ENCODE data around the gene HOXB2. TPM values are rescaled to one million over a fixed set of nuclear protein-coding genes. Genes with fewer than 3 reads are reported as not detected.

Gene HOXB2
- total and polyA plus RNA-seq, 9 of the 15 experiments (the other 6 are each of a cell fraction or from before 2014, with no cell fraction given): 2.1 to 97.7 (median 21.2) TPM

- 0% methylated on average over 1 of the region's 1 CpG for WGBS (ENCODE audit: insufficient coverage, low coverage, missing lambda C conversion rate)
- Histone ChIP-seq H3K9me1 (ENCODE audit: control insufficient read depth, insufficient read depth, low read length) (no peaks in the 10 kb centered on the region), H3K27ac (ENCODE audit: extremely low read depth, low read depth, low read length) (no peak overlapping the region), H3K79me2 (ENCODE audit: control insufficient read depth, insufficient read depth, low read length) (no peaks in the 10 kb centered on the region), H3K36me3 (ENCODE audit: control insufficient read depth, insufficient read depth, low read length) (no peaks in the 10 kb centered on the region), H3K4me2 (ENCODE audit: insufficient read depth, low read length) (no peak overlapping the region), H3K4me1 (replicated peaks in 1 of 2; ENCODE audit: control insufficient read depth in 2 of 2, insufficient read depth in 2 of 2, low read length in 2 of 2) (peaks cover 5 to 31% of the 10 kb centered on the region in 2 experiments; a peak in 4 of 5 replicates), H3K9me3 (replicated peaks; ENCODE audit: control insufficient read depth, insufficient read depth, low read depth, low read length) (no peaks in the 10 kb centered on the region), H4K20me1 (replicated peaks; ENCODE audit: control insufficient read depth, insufficient read depth, low read length) (no peaks in the 10 kb centered on the region), H3K9ac (ENCODE audit: insufficient read depth in 1 of 2, low read depth in 2 of 2, low read length in 2 of 2) (no peak overlapping the region), H2AFZ (ENCODE audit: low read depth, low read length) (no peak overlapping the region), H3K27me3 (ENCODE audit: control insufficient read depth in 2 of 2, insufficient read depth in 2 of 2, low read length in 2 of 2) (no peaks in the 10 kb centered on the region), H3K4me3 (no peak overlapping the region)
- in situ Hi-C loops (cut with MboI): no loop called here
- ChIA-PET POLR2A (interaction anchor here (0.6 to 1.4 kb wide), 3 partner anchors 36 to 119 kb away, joined by 3 to 4 read pairs (median 3); no protein-coding TSS in a partner anchor), CTCF (ENCODE audit: low intra/inter-chr PET ratio) (no interaction called here)
- no TSS peak for BruUV-seq (replicated peaks)
- peak; percentile 98 for FAIRE-seq
- intact Hi-C loops (cut with micrococcal nuclease): no loop called here
- peak; percentile 64 to 88 (median 71) for DNase-seq (ENCODE audit: extremely low read depth in 1 of 4, low spot score in 3 of 4)
- peak; percentile 77 for ATAC-seq
- TF ChIP-seq PRPF4 (IDR thresholded peaks at IDR 0.05; ENCODE audit: insufficient read depth, low read depth, low read length, poor library complexity, severe bottlenecking) (no peak), TAF15 (IDR thresholded peaks at IDR 0.05; ENCODE audit: low read depth, low read length) (no peak), FOS (IDR thresholded peaks at IDR 0.05; ENCODE audit: extremely low read depth, insufficient read length) (peak; percentile 70), GTF3C2 (IDR thresholded peaks at IDR 0.05; ENCODE audit: borderline replicate concordance, extremely low read depth, insufficient read length) (no peak), CREM (IDR thresholded peaks at IDR 0.05; ENCODE audit: low read depth) (no peak)
- TF ChIP-seq, protein P1, sequence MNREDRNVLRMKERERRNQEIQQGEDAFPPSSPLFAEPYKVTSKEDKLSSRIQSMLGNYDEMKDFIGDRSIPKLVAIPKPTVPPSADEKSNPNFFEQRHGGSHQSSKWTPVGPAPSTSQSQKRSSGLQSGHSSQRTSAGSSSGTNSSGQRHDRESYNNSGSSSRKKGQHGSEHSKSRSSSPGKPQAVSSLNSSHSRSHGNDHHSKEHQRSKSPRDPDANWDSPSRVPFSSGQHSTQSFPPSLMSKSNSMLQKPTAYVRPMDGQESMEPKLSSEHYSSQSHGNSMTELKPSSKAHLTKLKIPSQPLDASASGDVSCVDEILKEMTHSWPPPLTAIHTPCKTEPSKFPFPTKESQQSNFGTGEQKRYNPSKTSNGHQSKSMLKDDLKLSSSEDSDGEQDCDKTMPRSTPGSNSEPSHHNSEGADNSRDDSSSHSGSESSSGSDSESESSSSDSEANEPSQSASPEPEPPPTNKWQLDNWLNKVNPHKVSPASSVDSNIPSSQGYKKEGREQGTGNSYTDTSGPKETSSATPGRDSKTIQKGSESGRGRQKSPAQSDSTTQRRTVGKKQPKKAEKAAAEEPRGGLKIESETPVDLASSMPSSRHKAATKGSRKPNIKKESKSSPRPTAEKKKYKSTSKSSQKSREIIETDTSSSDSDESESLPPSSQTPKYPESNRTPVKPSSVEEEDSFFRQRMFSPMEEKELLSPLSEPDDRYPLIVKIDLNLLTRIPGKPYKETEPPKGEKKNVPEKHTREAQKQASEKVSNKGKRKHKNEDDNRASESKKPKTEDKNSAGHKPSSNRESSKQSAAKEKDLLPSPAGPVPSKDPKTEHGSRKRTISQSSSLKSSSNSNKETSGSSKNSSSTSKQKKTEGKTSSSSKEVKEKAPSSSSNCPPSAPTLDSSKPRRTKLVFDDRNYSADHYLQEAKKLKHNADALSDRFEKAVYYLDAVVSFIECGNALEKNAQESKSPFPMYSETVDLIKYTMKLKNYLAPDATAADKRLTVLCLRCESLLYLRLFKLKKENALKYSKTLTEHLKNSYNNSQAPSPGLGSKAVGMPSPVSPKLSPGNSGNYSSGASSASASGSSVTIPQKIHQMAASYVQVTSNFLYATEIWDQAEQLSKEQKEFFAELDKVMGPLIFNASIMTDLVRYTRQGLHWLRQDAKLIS (CRISPR knock-in tag; IDR thresholded peaks at IDR 0.05): no peak
- TF ChIP-seq, protein P2, sequence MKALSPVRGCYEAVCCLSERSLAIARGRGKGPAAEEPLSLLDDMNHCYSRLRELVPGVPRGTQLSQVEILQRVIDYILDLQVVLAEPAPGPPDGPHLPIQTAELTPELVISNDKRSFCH (CRISPR knock-in tag; IDR thresholded peaks at IDR 0.05): no peak
- TF ChIP-seq, protein P2 (tag; IDR thresholded peaks at IDR 0.05): no peak
Observed at GRCh38 chr17:48505788-48506187, 39.1 kb downstream of the HOXB2 start.
